ENCODE measurements around the gene B3GALNT1.

- TF ChIP-seq CTCF (IDR thresholded peaks at IDR 0.05), result peak in 3 of 6 experiments; percentile 7 to 45 (median 29)
- no peak for TF ChIP-seq POLR2A (IDR thresholded peaks at IDR 0.05)
Measured at GRCh38 chr3:161096771-161097367, 8.3 kb downstream of the B3GALNT1 start.
